ENCODE measurements around the gene GPRIN3.
A peak's percentile ranks its signal among the peaks of the same experiment; 100 is the strongest.

The GPRIN3 gene

DNA sequence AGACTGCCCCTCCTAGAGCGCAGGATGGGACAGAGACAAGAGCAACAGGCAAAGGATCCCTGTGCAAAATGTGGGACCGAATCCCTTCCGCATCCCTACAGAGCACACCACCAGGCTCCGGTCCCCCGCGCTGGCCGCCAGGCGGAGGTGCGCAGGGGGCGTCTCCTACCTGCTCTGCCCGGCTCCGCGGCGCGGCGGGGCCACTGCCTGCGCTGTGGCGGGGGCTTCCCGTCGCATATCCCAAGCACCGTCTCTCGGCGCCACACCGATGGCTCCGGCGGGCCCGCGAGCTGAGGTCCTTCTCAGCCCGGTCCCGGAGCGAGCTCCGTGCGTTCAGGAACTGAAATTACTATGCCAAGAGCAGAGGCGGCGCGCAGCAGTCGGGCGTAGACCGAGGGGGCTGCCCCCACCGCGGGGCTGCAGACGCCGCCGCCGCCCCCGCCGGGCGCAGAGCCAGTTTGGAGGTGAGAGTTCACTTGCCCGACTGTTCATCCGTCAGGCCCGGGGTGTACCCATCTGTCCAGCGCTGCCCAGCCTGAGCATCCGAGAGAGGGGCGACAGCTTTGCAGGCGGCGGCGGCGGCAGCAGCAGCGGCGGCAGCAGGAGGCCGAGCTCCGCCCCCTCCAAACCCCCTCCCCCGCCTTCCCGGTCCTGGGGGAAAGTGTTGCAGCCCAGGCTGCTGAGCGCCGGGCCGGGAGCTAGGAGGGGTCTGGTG is at the start of gene GPRIN3:
Gene GPRIN3, minus strand, starts transcription at position 355 of the 715 bp plus-strand sequence. CDS start 57,690 bp downstream, outside the sequence.
- H3K9ac ChIP-seq (ENCODE audit: low read length) = peak within 1 kb of the TSS; percentile 48
- H3K4me1 ChIP-seq (ENCODE audit: control insufficient read depth, insufficient read depth, low read length) = peaks cover 17% of the 10 kb centered on the region
- H3K9me3 ChIP-seq (ENCODE audit: control insufficient read depth, insufficient read depth, low read depth, low read length) = no peaks in the 10 kb centered on the region
- peaks cover 30% of the 10 kb centered on the region for H3K27me3 ChIP-seq (ENCODE audit: control insufficient read depth, insufficient read depth, low read length)
- peak within 1 kb of the TSS; percentile 77 for H3K4me3 ChIP-seq (ENCODE audit: low read depth, low read length)
- H3K27ac ChIP-seq (ENCODE audit: low read depth, low read length) = no peak within 1 kb of the TSS
- no peaks in the 10 kb centered on the region for H3K36me3 ChIP-seq (ENCODE audit: control insufficient read depth, insufficient read depth, low read length)

- Histone ChIP-seq H3K27ac (ENCODE audit: low read depth, low read length) (no peak overlapping the region), H3K36me3 (ENCODE audit: control insufficient read depth, insufficient read depth, low read length) (no peaks in the 10 kb centered on the region), H3K9me3 (ENCODE audit: control insufficient read depth, insufficient read depth, low read depth, low read length) (no peaks in the 10 kb centered on the region), H3K9ac (ENCODE audit: low read length) (no peak overlapping the region), H3K4me3 (ENCODE audit: low read depth, low read length) (no peak overlapping the region), H3K4me1 (ENCODE audit: control insufficient read depth, insufficient read depth, low read length) (no peaks in the 10 kb centered on the region), H3K27me3 (ENCODE audit: control insufficient read depth, insufficient read depth, low read length) (no peaks in the 10 kb centered on the region)
These were observed 49.7 kb upstream of the GPRIN3 start for GRCh38 chr4:89357340-89357739.

DNA sequence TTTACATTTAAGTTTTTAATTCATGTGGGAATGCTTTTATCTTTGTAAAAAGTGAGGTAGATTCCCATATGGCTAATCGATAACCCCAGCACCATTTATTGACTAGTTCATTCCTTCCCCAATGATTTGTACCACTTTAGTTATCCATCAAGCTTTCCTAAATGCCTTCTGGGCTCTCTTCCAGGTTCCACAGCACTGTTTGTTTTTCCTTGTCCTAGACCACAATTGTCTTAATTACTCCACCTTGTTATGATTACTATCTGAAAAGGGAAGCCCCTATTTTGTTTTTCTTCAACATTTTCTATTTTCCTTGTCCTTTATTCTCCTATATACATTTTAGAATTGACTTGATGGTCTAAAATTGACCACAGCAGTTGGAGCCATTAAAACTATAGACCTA is 48.5 kb upstream of the GPRIN3 start:
- Histone ChIP-seq H3K9ac (ENCODE audit: low read length) (no peak overlapping the region), H3K36me3 (ENCODE audit: control insufficient read depth, insufficient read depth, low read length) (no peaks in the 10 kb centered on the region), H3K27me3 (ENCODE audit: control insufficient read depth, insufficient read depth, low read length) (no peaks in the 10 kb centered on the region), H3K4me3 (ENCODE audit: low read depth, low read length) (no peak overlapping the region), H3K4me1 (ENCODE audit: control insufficient read depth, insufficient read depth, low read length) (no peaks in the 10 kb centered on the region), H3K27ac (ENCODE audit: low read depth, low read length) (no peak overlapping the region), H3K9me3 (ENCODE audit: control insufficient read depth, insufficient read depth, low read depth, low read length) (no peaks in the 10 kb centered on the region)

DNA sequence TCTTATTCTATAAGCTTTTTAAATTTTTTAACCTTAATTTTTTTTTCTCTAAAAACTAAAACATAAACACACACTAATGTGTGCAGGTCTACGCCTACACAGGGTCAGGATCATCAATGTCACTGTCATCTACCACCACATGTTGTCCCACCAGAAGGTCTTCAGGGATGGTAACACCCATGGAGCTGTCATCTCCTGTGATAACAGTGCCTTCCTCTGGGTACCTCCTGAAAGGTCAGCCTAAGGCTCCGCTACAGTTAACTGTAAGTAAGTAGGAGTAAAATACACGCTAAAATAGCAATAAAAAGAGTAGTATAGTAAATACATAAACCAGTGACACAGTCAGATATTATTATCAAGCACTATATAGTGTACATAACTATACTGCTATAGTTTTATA is 45.9 kb upstream of the GPRIN3 start:
- no peak overlapping the region for H3K4me3 ChIP-seq (ENCODE audit: low read depth, low read length)

DNA sequence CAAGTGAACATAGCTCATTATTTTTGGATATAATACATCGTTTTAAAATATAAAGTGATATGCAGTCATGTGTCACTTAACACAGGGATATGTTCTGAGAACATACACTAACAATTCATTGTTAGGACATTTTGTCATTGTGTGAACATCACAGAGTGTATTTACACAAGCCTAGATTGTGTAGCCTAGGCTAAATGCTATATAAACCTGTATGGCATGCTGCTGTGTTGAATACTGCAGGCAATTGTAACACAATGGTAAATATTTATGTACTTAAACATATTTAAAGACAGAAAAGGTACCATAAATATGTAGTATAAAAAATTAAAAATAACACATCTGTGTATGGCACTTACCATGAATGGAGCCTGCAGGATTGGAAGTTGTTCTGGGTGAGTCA is 44.9 kb upstream of the GPRIN3 start:
- Histone ChIP-seq H3K9me3 (ENCODE audit: control insufficient read depth, insufficient read depth, low read depth, low read length) (peaks cover 5% of the 10 kb centered on the region; the same call in 1 of the 2 replicates), H3K27me3 (ENCODE audit: control insufficient read depth, insufficient read depth, low read length) (no peaks in the 10 kb centered on the region), H3K9ac (ENCODE audit: low read length) (no peak overlapping the region), H3K36me3 (ENCODE audit: control insufficient read depth, insufficient read depth, low read length) (no peaks in the 10 kb centered on the region), H3K27ac (ENCODE audit: low read depth, low read length) (no peak overlapping the region), H3K4me3 (ENCODE audit: low read depth, low read length) (no peak overlapping the region), H3K4me1 (ENCODE audit: control insufficient read depth, insufficient read depth, low read length) (no peaks in the 10 kb centered on the region)

More for the DNA sequence above, 45.9 kb upstream of the GPRIN3 start:
- no peaks in the 10 kb centered on the region for H3K4me1 ChIP-seq (ENCODE audit: control insufficient read depth, insufficient read depth, low read length)
- H3K27me3 ChIP-seq (ENCODE audit: control insufficient read depth, insufficient read depth, low read length) = no peaks in the 10 kb centered on the region
- H3K9me3 ChIP-seq (ENCODE audit: control insufficient read depth, insufficient read depth, low read depth, low read length) = no peaks in the 10 kb centered on the region
- H3K36me3 ChIP-seq (ENCODE audit: control insufficient read depth, insufficient read depth, low read length) = no peaks in the 10 kb centered on the region
- no peak overlapping the region for H3K9ac ChIP-seq (ENCODE audit: low read length)
- no peak overlapping the region for H3K27ac ChIP-seq (ENCODE audit: low read depth, low read length)

GRCh38 chr4:89351201-89351600 is 43.6 kb upstream of the GPRIN3 start:
- no peak overlapping the region for H3K27ac ChIP-seq (ENCODE audit: low read depth, low read length)
- no peaks in the 10 kb centered on the region for H3K36me3 ChIP-seq (ENCODE audit: control insufficient read depth, insufficient read depth, low read length)
- no peak overlapping the region for H3K9ac ChIP-seq (ENCODE audit: low read length)
- no peaks in the 10 kb centered on the region for H3K27me3 ChIP-seq (ENCODE audit: control insufficient read depth, insufficient read depth, low read length)
- peaks cover 5% of the 10 kb centered on the region; the same call in 1 of the 2 replicates for H3K9me3 ChIP-seq (ENCODE audit: control insufficient read depth, insufficient read depth, low read depth, low read length)
- H3K4me1 ChIP-seq (ENCODE audit: control insufficient read depth, insufficient read depth, low read length) = no peaks in the 10 kb centered on the region
- no peak overlapping the region for H3K4me3 ChIP-seq (ENCODE audit: low read depth, low read length)

GRCh38 chr4:89347363-89348025 is 39.9 kb upstream of the GPRIN3 start:
- Histone ChIP-seq H3K9ac (ENCODE audit: low read length) (no peak overlapping the region), H3K27ac (ENCODE audit: low read depth, low read length) (no peak overlapping the region), H3K4me1 (ENCODE audit: control insufficient read depth, insufficient read depth, low read length) (no peaks in the 10 kb centered on the region), H3K36me3 (ENCODE audit: control insufficient read depth, insufficient read depth, low read length) (no peaks in the 10 kb centered on the region), H3K4me3 (ENCODE audit: low read depth, low read length) (no peak overlapping the region), H3K9me3 (ENCODE audit: control insufficient read depth, insufficient read depth, low read depth, low read length) (peaks cover 5% of the 10 kb centered on the region; the same call in 1 of the 2 replicates), H3K27me3 (ENCODE audit: control insufficient read depth, insufficient read depth, low read length) (no peaks in the 10 kb centered on the region)

- H3K36me3 ChIP-seq (ENCODE audit: control insufficient read depth, insufficient read depth, low read length) = no peaks in the 10 kb centered on the region
- H3K27me3 ChIP-seq (ENCODE audit: control insufficient read depth, insufficient read depth, low read length) = no peaks in the 10 kb centered on the region
- peaks cover 5% of the 10 kb centered on the region; the same call in 1 of the 2 replicates for H3K9me3 ChIP-seq (ENCODE audit: control insufficient read depth, insufficient read depth, low read depth, low read length)
- no peak overlapping the region for H3K9ac ChIP-seq (ENCODE audit: low read length)
- no peaks in the 10 kb centered on the region for H3K4me1 ChIP-seq (ENCODE audit: control insufficient read depth, insufficient read depth, low read length)
- H3K27ac ChIP-seq (ENCODE audit: low read depth, low read length) = no peak overlapping the region
- no peak overlapping the region for H3K4me3 ChIP-seq (ENCODE audit: low read depth, low read length)
These were observed 37.0 kb upstream of the GPRIN3 start for GRCh38 chr4:89344571-89344970.

DNA sequence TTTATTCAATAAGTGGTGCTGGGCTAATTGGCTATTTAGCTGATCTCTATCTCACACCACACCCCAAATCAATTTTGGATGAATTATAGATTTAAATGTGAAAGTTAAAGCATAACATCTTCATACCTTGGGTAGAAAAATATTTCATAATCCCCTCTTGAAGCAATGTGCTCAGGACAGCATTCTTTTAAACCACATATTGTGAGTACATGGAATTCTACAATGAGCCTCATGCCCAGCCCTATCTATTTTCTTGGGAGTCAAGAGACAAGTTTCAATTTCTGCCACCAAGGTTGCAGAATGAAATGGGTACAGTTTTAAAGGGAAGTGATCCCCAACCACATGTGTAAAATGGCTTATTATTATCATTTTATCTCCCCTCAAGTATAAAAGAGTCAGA is 30.6 kb upstream of the GPRIN3 start:
- Histone ChIP-seq H3K9me3 (ENCODE audit: control insufficient read depth, insufficient read depth, low read depth, low read length) (no peaks in the 10 kb centered on the region), H3K36me3 (ENCODE audit: control insufficient read depth, insufficient read depth, low read length) (no peaks in the 10 kb centered on the region), H3K9ac (ENCODE audit: low read length) (no peak overlapping the region), H3K4me3 (ENCODE audit: low read depth, low read length) (no peak overlapping the region), H3K4me1 (ENCODE audit: control insufficient read depth, insufficient read depth, low read length) (no peaks in the 10 kb centered on the region), H3K27ac (ENCODE audit: low read depth, low read length) (no peak overlapping the region), H3K27me3 (ENCODE audit: control insufficient read depth, insufficient read depth, low read length) (no peaks in the 10 kb centered on the region)

- no peak overlapping the region for H3K4me3 ChIP-seq (ENCODE audit: low read depth, low read length)
- H3K4me1 ChIP-seq (ENCODE audit: control insufficient read depth, insufficient read depth, low read length) = no peaks in the 10 kb centered on the region
- H3K9me3 ChIP-seq (ENCODE audit: control insufficient read depth, insufficient read depth, low read depth, low read length) = no peaks in the 10 kb centered on the region
- H3K9ac ChIP-seq (ENCODE audit: low read length) = no peak overlapping the region
- H3K27me3 ChIP-seq (ENCODE audit: control insufficient read depth, insufficient read depth, low read length) = no peaks in the 10 kb centered on the region
- no peak overlapping the region for H3K27ac ChIP-seq (ENCODE audit: low read depth, low read length)
- no peaks in the 10 kb centered on the region for H3K36me3 ChIP-seq (ENCODE audit: control insufficient read depth, insufficient read depth, low read length)
These were observed 30.1 kb upstream of the GPRIN3 start for GRCh38 chr4:89337681-89338080.

GRCh38 chr4:89336818-89337420 is 29.3 kb upstream of the GPRIN3 start:
- no peaks in the 10 kb centered on the region for H3K27me3 ChIP-seq (ENCODE audit: control insufficient read depth, insufficient read depth, low read length)
- no peaks in the 10 kb centered on the region for H3K4me1 ChIP-seq (ENCODE audit: control insufficient read depth, insufficient read depth, low read length)
- no peak overlapping the region for H3K27ac ChIP-seq (ENCODE audit: low read depth, low read length)
- no peak overlapping the region for H3K9ac ChIP-seq (ENCODE audit: low read length)
- no peaks in the 10 kb centered on the region for H3K9me3 ChIP-seq (ENCODE audit: control insufficient read depth, insufficient read depth, low read depth, low read length)
- H3K4me3 ChIP-seq (ENCODE audit: low read depth, low read length) = no peak overlapping the region
- no peaks in the 10 kb centered on the region for H3K36me3 ChIP-seq (ENCODE audit: control insufficient read depth, insufficient read depth, low read length)
